ENCODE data around the gene THADA.

Gene THADA

DNA sequence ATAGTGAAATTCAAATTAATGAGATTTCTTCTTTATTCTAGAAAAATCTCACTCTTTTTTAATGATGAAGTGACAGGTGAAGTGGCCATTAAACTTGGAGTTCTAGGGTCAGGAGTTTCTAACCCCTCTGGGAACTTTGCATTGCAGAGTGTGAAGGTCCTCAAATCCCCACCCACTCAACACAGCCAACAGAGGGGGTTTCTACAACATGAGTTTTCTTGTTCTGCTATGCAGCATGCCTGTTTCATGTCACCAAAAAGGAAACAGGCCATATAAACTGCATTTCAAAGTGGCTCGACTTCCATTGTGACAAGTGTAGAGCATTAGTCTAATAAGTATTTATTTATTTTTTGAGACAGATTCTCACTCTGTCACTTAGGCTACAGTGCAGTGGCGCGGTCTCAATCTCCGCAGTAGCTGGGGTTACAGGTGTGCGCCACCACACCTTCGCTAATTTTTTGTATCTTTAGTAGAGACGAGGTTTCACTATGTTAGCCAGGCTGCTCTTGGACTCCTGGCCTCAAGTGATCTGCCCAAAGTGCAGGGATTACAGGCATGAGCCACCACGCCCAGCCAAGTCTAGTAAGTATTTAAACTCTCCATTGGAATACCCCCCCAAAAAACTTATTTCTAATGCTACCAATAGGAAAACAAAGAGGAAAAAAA, 223.3 kb downstream of the THADA start:
- no peak for DNase-seq

DNA sequence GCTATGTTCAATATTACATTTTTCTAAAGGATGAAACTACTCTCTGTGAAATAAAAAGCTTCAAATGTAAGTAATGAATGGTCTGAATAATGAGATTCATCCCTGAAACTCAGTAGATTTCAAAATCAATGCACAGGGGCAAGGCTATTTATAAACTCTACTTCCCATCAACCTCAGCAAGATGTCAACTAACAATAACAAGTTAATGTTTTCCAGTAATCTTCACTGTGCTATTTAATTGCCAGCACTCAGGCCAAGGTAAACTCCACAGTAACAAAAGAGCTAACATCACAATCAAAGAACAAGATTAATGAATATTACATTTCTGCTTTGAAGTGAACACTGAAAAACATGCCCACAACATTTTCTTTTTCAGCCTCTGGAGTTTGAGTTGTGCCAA, 225.1 kb downstream of the THADA start:
- no peak for DNase-seq

DNA sequence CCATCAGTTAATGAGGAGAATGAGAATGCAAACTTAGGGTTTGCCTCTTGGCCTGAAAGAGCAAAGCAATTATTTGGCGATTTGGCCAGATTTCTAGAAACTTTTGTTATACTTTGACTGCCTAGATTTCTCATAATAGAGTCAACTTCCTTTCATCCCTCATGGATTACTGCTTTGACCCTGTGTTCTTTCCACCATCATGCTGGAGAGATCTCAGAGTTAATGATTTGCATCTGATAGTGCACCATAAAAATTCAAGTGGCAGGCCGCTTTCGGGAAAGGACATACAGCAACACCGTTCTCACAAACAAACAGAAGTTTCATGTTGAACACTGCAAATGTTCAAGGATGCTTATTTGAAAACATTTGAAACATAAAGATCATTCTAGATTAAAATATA, 225.7 kb downstream of the THADA start:
- peak; percentile 5 for DNase-seq

- DNase-seq, result no peak
Measured at GRCh38 chr2:43368483-43369385, 227.1 kb downstream of the THADA start.

DNA sequence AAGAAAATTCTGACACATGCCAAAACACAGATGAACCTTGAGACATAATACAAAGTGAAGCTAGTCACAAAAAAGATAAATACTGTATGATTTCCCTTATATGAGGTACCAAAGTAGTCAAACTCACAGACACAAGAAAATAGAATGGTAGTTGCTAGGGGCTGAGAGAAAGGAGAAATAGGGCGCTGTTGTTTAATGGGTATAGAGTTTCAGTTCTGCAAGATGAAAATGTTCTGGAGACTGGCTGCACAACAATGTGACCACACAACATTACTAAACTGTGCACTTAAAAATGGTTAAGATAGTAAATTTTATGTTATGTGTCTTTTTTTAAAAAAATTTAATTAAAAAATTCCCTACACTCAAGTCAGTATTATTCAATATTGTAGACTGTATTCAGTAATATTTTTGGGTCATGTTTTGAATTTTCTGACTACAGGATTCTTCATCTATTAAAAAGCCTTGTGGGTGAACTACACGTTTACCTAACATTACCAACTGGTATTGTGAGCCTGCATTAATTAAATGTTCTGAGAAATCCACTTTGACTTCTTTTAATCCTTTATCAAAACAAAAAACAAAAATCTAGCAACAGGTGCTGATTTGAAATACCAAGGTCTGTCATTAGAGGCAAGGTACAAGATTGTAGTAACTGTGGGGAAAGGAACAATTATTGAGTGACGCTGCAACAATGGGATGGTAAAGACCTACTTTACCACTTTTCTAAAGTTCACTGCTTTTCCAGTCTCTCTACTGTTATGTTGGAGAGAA, 228.6 kb downstream of the THADA start:
- DNase-seq, result no peak

DNA sequence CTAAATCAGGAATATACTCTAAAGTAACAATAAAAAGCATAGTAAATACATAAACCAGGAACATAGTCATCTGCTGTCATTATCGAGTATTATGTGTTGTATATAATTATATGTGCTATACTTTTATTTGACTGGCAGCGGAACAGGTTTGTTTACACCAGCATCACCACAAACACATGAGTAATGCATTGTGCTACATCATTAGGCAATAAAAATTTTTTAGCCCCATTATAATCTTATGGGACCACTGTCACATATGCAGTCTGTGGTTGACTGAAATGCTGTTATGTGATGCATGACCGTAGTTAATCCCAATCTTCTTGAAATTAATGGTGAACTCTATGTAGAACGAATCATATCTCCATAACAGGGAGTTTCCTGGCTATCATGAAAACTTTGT, 232.7 kb downstream of the THADA start:
- no peak for DNase-seq

DNA sequence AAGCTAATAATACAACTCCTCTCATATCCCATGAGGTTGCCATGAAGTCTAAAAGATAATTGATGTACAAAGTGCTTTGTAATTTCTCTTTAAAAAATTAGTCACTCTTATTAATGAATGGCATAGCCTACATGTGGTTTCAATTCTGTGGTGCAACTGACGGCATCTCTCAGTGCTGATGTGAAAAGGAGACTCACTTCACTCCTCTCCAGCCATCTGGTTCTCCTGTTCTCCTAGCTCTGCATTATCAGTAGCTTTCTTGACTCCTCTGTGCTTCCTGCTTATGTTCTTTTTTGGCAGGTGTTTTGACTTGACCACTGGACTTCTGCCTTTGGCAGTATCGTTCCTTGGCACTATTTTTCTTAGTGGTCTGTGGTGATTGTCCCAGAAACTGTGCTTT, 234.6 kb downstream of the THADA start:
- DNase-seq, result no peak

- DNase-seq, result no peak
Measured at GRCh38 chr2:43360137-43360536, 235.7 kb downstream of the THADA start.

GRCh38 chr2:43358410-43359201, 237.2 kb downstream of the THADA start:
- DNase-seq, result no peak

- no peak for DNase-seq
Measured at GRCh38 chr2:43356774-43357173, 239.1 kb downstream of the THADA start.

DNA sequence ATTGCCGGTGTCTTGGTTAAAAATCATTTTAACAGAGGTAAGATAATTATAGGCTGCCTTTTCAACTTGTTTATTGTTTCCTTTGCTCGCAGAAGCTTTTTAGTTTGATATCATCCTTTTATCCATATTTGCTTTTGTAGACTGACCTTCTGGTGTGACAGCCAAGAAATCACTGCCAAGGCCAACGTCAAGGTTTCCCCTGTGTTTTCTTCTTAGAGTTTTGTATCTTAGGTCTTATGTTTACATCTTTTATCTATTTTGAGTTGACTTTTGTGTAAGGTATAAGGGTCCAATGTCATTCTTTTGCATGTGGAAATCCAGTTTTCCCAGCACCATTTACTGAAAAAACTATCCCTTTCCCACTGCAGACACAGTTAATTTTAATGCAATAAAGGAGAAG, 240.4 kb downstream of the THADA start:
- DNase-seq, result no peak

DNA sequence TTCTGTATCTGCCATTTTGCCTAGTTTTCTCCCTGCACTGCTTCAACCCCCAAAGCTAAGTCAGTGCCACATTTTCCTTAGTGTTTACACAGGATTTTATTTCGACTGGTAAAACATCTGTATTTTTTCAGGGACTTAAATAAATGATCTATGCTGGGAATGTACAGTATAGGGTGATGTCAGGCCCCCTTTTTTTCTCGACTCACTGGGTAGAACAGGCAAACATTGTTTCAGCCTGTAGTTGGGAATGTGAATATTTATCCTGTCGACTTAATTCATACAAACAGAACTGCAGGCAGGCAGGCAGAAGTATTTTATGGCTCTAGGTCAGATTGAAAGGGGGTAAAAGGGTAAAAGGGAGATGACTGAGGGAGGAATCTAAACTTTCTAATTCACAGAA, 245.9 kb downstream of the THADA start:
- DNase-seq, result no peak

DNA sequence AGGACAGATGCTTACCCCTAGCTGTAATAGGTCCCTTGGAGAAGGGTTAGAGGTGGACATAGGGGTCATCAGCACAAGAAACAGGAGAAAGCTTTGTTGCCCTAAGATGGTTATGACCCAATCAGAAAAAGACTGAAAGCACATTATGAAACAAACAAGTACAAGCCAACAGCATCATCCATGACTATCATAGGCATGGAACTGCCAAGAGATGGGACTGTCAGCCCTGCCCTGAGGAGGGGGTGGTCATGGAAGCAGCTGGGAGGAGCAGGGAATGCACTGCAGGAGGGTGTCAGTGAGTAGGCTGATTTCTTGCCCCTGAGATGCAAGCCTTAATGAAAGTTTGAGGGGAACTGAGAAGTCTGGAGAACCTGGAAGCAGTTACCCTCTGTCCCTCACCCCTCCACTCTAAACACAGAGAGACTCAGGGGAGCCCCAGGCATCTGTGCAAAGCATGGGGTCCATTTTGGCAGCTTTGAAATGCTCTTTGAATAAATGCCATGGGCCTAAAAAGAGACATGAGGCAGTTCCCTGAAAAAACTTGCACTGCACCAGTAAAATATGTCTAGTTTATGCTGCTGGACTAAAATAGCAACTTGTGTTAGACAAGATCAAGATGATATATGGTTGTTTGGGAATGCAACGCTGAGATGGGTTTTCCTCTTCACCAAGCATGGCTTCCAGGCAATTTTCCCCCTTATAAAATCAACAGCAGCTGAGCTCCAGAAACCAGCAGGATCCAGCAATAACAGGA, 246.8 kb downstream of the THADA start:
- DNase-seq, result no peak

GRCh38 chr2:43347746-43348145, 248.1 kb downstream of the THADA start:
- DNase-seq, result no peak

- DNase-seq, result no peak
Measured at GRCh38 chr2:43346602-43347567, 249.0 kb downstream of the THADA start.

DNA sequence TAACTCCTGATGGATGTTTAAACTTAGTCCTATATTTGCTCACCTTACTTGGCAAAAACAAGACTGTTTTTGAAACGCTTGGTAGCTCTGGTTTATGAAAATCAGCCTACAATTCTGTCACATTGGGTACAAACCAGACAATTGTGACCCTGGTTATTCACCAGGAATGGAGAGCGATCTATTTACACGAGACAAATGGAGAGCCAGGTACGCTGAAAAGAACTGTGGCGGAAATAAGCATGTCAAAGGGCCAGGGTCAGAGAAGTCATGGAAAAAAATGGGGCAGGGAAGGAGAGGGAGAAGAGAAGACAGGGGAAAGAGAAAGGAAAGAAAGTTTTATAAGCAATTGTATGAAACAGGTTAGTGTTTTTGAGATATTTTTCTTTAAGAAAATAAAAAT, 250.0 kb downstream of the THADA start:
- no peak for DNase-seq

DNA sequence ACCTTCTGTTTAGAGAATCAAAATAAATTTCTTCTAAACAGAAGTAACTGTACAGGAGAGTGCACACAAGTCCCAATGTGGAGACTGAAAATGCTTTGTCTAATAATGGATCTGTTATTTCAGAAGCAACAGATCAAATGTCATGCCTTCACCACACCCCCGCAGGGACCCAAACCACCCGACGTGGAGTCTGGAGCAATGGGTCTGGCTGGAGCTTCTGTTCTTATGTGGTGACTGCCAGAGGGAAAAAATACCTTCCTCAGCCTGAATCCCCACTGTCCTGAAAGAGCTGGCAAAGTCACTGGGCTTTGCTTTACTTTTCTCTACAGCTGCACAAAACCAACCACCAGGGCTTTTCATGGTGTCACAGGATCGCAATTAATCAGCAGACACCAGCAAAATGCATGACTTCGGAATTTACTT, 250.4 kb downstream of the THADA start:
- DNase-seq, result no peak

DNA sequence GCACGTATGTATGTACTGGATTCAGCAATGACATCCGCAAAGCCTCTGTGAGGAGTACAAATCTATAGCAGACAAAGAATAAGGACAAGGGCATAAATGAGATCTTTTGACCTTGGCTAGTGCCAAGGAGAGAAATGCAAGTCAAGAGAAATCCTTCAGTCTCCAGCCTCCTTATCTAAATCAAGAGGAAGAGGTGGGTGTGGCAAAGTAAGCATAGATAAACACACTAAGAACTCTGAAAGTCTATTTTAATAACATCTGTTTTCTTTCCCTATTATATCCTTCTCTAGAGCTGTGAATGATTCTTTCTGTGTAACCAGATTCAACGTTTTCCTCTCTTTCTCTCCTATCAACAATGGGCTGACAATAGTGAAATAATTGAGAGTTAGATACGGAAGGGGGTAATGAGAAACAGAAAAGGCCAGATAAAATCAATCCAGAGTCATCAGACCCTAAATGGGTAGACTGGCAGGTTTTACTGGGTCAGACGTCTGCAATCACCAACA, 250.9 kb downstream of the THADA start:
- no peak for DNase-seq

- DNase-seq, result no peak
Measured at GRCh38 chr2:43343573-43344304, 252.1 kb downstream of the THADA start.

Measured in DMS79 (cell line).